Stimulated activated CD8-positive, alpha-beta memory T cell treated with anti-CD3 and anti-CD28 coated beads, Interleukin-15, amount 100 ng/mL, for 24 hours (primary cell): Measurements from ENCODE around the gene SYT7.

Source experiments
- DNase-seq: peaks from one replicate; pipeline ENCODE4 v3.0.0-alpha.2; 2020; ENCODE audit warnings: low read depth

The SYT7 gene

DNA sequence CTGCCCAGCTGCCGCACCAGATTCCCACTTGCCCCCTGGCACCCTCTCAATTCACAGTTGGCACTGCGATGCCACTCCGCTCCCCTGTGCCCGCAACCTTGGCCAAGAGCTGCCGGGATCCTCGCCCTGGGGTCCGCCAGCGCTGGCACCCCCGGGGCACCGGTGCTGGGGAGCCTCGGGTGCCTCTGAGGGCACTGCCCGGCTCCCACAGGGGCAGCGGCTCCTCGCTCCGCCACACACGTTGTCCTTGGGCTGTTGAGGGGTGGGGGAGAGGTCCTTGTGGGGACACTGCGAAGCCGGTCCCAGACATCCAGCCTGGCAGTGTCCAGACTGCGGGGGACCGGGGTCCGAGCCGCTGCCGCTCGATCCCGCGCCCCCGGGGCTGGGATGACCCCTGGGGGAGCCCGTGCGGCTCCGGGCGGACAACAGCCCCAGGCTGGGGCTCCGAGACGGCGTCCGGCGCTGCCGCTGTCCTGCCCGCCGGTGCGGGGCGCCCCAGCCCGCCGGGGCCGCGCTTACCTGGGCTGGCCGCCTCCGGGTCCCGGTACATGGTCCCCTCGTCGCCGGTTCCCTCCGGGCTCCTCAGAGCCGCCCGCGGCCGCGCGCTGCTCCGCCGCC, 496 bp downstream of the SYT7 start:
- no peak for DNase-seq

DNA sequence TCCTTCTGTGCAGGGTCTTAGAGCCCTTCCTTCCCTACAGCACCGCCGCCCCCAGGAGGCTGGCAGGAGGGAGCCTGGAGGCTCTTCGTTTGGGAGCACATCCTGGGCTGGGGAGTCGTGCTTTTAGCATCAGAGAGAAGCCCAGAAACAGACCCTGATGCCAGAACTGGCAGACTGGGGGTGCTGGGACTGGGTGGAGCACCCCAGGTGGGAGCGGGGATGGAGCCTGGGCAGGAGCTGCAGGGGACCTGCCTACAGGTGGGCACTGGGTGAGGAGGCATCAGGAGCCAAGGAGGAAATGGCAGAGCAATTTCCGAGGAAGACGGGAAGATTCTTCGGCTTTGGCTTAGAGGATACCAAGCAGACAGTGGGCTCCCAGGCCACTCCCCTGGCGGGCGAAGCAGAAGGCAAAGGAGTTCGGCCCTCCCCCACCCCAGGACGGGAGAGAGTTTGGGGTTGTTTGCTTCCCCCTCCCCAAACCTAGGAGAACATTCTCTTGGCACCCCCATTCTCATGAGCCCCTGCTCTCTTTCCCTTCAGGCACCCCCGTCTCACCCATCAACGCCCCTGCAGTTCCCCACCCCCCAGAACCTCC, 1.1 kb downstream of the SYT7 start:
- no peak for DNase-seq

DNA sequence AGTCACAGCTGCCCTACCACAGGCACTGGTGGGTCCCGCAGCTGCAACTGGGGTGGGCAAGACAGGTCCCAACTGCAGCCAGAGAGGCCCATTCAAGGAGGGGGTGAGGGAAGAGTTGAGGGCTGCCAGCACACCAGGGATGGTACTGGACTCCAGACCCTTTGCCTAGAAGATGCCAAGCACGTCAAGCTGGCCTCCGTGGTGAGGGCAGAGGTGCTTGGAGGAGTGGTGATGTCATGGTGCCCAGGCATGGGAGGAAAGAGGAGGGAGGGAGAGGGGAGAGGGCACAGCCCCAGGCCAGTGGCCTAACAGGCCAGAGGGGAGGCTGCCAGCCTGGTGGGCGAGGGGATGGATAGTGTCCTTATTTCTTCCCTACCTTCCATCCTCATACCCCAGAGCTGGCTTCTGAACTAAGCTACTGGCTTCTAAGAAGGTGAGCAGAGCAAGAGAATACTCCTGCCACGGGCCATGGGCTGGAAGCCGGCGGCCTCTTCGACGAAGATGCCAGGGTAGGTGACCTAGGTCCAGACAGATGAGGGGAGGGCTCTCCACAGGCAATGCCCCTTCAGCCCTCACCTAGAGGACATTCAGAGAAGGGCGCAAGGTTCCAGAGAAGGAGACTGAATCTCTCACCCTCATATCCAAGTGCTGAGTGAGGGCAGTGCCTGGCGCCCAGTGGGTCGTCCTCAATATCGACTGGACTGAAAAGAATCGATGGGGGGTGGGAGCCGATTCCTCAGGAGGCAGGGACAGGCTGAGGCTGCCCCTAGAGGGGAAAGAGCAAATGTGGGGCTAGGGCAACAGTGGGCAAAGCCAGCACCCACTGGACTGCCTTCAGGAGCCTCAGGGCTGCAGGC, 1.8 kb downstream of the SYT7 start:
- no peak for DNase-seq

DNA sequence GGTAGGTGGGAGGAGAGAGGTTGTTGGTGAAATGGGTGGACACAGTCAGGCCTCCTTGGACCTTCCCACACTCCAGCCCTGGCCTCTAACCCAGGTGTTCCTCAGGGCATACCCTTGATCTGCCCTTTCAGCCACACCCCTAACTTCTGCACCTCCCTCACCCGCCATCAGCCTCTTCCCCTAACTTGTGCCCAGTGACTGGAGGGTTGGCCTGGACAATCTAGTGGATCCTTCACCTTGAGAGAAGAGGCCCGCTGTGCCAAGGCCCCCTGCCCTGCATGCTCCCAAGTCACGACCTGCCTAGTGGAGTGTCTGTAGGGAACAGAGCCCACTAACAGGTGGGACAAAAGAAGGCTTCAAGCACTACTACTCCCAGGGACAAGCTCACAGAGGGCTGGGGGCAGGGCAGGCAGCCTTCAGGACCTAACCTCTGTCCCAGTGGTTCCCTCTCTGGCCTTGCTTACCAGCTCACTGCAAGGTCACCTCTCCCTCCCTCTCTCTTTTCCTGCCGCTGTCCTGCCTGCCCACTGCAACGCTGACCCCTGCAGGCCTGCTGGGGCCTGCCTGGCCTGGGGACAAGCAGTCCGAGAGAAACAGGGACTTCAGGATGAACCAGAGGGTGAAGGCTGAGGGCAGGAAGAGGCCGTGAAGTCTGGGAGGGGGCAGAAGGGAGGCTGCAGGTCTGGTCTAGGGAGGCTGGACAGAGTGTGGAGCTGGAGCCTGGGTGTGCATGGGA, 3.3 kb downstream of the SYT7 start:
- DNase-seq, result no peak

DNA sequence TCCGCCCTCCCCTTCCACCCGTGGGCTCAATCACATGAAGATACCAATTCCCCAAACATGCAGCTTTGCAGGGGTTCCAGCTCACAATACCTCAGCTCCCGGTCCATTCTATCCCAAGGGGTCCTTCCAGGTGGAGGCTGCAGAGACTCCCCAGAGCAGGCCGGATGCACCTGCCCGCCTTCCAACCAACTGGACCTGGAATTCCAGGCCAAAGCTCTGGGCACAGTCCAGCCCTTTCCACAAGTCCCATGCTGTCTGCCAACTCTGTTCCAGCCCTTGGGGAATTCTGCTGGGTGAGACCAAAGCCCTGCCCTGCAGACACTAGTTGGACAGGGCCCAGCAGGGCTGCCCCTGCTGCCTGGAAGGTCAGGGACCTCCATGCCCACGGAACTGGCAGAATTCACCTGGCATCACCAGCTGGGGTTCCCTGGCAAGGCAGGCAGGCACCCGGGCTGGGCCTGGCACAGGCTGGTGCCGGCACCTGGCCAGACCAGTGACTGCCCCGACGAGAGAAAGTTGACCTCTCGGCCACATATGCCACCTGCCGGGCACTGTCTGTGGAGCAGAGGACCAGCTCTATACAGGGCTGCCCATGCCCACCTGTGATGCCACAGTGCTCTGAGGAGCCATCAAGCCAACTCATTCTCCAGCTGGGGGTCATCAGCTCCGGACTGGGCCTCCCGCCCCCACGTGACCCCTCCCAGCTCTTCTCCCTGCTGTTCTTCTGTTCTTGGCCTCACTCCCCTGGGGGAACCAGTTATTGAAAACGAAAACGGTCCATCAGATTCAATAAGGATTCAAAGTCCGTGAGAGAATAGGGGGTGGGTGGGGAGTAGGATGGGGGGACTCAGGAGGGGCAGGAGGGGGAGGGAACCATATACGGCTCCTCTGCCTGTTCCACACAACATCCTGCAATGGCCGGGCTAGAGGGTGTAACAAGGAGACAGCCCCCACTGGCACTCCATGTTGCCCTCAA, 4.7 kb downstream of the SYT7 start:
- no peak for DNase-seq

DNA sequence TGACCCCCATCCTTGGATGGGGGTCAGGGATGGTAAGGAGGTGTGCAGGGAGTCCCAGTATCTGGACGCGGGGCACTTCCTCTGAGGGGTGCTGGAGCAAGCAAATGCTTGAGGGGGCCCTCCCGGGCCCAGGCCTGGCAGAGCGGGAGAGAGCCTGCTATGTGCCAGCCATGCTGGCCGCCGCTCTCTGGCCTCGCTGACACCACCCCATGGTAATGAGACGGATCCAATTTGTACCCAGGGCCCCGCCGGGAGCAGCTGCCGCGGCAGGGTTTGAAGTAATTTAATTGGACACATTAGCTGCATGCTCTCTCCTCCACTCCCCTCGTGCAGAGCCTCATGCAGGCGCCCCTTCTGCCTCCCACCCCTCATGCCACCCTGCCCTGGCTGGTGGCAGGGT, 6.3 kb downstream of the SYT7 start:
- no peak for DNase-seq

DNA sequence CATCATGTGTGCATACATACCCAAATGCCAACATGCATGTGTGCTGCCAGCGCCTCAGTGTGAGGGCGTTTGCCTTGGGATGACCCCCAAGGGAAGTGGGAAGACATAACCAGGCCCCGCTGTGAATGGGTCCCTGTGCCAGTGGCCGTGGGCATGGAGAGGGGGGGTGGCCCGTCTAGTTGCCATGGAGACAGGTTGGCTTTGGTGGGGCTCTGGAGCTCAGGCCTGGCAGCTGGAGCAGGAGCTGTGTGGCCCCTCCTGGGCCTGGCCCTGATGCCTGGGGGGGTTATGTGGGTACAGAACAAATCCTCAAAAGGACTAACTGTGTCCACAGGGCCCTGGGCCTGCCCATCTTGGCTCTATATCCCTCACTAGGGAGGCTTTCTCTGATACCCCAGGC, 8.0 kb downstream of the SYT7 start:
- no peak for DNase-seq

DNA sequence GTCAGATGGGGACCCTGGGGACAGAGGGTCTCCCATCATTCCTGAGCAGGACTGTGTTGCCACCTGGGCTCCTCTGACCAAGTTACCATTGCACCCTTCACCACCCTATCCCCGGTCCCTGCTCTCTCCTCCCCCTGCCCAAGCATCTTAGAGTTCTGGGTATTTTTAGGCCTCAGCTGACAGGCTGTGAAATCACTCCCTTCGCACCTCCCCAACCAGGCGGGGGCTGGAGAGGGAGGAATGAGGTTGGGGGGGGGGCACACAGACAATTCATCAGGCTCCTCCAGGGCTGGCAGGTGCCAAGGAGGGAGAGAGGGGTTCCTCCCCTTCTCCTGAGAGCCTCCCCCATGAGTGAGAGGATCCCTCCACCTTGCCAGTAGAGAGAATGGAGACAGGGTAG, 9.0 kb downstream of the SYT7 start:
- DNase-seq, result no peak

DNA sequence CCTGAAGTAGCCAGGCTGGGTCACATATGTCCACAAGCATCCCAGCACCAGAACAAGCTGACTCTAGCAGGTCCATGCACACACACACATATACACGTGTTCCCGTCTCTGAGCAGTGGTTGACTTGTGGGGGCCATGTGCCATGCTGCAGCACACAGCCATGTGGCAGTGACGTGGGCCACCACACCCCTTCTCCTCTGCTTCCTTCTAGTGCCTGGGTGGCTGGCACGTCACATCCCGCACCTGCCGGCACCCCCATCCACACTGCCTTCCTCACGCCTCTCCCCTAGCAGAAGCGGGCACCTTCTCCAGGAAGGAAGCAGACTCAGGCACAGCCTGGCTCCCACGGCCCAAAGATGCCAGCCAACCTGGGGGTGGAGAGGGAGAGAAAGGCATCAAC, 9.5 kb downstream of the SYT7 start:
- no peak for DNase-seq

DNA sequence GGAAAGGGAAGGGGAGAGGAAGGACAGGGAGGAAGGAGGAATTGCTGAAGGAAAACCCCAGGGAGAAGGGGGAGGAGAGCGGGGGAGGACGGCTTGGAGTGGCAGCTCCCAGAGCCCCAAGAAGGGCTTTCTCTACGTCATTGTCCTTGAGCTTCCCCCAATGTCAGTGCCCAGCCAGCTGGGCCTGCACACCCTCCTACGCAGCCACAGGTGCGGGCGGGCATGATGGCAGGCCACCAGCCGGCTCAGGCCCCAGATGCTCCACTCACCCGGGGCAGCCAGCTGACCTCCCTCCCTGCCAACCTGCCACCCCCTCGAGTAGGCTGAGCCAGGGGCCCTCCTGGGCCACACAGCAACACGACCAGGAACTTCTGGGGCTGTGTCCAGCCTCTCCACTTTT, 11.2 kb downstream of the SYT7 start:
- no peak for DNase-seq

DNA sequence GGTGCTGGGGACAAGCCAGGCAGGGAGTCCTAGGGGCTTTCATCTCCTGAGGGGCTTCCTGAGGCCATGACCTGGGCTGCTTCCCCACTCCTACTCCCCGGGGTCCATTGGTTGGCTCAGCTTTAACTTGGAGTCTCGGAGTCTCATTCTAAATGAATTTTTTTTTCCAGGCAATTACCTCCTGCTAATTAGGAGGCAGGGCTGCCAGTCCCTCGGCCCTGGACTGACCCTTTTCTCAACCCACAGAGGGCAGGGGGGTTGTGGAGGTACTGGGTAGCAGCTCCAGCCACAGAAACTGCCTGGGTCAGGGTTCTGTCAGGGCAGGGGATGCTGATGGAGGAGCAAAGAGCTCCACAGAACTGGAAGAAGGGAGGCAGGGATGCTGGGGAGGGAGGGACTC, 11.9 kb downstream of the SYT7 start:
- no peak for DNase-seq

DNA sequence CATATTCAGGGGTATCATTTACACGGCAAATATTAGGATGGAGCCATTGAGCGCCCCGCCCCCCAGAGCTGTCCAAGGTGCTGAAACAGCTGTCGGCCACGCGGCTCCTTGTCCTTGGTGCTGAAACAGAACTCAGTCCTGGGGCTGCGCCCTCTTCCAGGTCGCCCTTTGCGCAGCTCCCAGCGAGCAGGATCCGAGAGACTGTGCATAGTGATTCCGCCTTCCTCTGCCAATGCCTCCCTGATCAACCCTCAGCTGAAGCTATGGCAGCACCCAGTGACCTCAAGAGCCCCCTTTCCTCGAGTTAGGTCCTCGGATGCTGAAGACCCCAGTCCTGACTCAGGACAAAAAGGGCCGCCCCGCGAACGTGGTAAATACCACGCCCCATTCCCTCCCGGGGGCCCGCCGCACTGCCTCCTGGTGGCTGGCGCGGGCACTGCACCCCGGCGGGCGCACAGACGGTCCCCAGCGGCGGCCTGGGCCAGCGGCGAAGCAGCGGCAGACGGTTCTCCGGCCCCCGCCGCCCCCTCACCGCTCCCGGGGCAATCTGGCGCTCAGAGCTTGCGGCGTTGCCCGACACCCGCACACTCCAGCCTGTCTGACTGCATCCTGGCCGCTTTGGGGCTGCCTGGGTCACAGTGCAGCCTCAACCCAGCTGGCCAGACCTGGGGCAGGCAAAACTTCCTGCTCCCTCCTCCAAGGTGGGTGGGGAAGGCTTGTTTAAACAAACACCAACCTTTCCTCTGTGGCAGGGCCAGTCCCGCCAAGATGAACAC, 13.4 kb downstream of the SYT7 start:
- peak; percentile 64 for DNase-seq

DNA sequence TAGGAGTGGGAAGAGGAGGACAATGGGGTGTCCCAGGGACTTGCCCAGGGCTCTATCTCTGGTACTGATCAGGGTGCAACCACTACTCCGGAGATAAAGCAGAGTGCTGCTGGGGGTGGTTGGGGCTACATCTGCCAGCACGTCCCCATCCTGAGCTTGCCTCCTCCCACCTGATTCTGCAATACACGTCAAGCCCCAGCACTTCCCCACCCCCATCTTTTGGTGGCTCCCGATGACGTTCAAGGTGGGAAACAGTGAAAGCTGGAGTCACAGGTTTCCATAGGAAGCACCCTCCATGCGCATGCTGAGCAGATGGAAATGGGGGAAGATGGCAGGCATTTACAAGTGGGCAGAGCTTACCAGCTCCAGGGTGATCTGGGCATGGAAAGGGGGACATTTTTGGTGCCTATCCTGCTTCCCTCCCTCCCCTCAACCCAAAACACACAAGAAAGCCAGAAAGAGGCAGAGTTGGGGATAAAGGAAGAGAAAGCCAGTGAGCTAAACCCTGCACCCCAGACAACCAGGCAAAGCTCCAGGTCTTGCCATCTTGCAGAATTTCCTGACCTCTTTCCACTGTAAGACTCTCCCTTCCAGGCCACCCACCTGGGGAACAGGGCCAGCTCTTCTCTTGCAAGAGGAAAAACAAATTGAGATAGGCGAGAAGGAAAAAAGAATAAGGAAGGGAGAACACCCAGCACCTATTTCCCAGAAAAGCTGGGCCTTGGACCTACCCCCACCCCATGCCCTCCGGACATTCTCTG, 15.8 kb downstream of the SYT7 start:
- no peak for DNase-seq

DNA sequence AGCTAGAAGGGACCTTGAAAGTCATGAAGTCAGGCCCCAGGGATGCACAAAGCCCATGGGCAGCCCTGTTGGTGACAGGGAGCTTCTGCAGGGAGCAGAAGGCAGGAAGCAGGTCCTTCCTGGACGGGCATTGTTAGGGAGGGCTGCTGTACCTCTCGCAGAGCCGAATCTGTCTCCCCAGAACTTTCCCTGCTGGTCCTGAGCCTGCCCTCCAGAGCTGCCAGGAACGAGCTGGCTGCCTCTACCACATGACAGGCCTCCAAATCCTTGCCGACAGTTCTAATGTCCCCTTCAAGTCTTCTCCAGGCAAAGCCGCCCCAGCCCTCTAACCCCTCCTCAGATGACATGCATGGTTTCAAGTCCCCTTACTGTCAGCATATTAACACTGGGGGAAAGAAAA, 20.1 kb downstream of the SYT7 start:
- DNase-seq, result no peak

DNA sequence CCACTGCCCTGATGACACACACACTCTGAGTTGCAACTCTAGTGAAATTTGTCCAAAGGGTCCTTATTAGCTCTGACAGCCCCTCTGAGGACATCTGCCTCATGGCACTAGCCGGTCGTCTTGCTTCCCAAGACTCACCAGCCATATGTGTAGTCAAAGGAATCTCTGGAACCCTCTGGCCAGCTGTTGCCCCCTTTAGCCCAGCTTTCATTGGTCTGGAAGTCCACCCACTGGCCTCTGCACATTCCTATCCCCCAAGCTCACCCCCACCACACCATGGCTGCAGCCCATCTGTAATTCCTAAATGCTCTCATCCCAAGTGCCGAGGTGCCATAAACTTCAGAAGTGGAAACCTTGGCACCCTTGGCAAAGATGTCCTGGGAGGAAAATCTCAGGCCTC, 24.3 kb downstream of the SYT7 start:
- DNase-seq, result no peak

DNA sequence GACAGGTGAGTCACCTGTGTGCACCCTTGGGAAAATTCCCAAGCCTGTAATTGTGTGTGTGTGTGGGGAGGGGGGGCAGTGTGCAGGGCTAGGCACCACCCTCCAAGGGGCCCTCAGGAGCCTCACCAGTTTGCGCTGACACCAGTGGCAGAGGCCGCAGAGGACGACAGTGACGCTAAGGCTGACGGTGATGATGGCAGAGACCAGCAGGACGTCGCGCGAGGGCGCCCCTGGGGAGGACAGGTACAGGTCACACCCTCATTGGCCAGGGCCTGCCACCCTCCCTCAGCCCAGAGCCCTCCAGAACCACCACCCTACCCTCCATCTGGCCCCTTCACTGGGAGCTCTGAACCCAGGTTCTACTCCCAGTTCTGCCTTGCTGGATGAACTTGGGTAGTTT, 24.9 kb downstream of the SYT7 start:
- no peak for DNase-seq

DNA sequence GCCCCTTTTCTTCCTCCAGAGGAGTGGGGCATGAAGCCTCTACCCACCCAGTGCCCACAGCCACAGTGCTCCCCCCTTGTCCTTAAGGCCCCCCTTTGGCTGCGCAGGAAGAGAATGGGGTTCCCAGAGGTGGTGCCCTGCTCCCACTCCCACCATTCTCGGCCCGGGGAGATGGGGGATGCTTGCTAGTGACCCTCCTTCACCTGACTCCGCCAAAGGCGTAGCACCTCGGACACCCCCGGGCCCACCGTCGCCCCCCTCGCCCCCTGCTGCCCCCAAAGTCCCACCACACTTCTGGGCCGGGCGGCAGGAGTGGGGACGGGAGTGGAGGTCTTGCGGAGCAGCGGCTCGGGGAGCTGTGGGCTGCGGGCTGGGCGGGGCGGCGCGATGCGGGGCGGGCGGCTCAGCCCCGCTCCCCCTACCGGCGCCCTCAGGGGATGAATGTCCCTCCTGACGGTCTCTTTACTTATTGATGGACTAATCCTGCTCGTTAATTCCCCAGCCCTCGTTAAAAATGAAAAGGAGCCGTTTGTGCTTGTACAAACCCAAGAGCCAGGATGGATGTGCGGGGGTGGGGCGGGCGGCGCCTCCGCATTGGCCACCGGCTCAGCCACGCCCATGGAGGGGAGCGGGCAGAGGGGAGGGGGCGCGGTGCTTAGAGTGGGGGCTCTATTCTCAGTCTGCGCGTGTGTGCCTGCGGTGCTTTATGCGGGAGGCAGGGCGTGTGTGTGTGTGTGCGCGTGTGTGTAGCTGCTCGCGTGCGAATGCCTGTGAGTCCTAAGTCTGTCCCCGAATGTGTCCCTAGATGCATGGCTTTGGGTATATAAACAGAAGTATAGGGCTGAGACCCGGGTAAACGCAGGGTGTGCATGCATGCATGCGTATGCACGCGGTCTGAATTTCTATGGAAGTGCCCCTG, 25.6 kb downstream of the SYT7 start:
- no peak for DNase-seq

DNA sequence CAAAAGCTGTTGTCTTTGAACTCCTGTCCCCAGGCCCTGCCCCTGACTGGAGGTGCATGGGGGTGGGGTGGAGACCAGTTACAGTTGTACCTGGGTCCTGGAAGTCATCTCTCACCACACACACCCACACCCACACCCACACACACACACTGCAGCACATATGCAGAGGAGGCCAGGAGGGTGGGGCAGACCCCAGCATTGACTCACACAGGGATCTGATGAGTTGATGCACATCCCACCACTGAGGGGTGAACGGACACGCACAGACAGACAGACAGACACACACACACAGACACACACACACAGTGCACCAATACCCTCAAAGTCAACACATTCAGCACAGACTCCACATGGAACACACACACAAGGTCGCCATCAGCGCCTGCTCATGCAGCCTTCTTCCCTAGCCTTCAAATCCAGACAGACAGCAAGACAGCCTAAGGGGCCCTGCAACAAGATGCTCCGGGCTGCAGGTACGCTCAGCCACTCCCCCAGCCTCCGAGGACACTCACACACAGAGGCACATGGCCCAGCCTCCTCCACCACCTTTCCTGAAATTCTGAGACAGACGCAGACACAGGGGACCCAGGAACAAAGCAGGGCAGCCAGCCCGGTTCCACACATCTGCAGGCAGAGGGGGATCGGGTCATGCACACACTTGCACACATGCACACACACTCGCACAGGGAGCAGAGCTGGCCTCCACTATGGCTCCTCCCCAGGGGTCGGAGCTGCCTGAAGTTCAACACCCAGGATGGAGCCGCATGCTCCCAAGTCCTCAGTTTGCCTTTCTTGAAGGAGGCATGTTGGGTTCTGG, 26.5 kb downstream of the SYT7 start:
- DNase-seq, result no peak
